Transverse colon (tissue), 4 donors: ENCODE data around the gene TMEM108. TPM values are rescaled to one million over a fixed set of nuclear protein-coding genes. Genes with fewer than 3 reads are reported as not detected.

ENCODE experiments used
- DNase-seq: peaks from one replicate; pipeline ENCODE4 v3.0.0-alpha.2; 2019
- H3K27ac ChIP-seq, 4 donors: fragments of 200-600 bp; sonication (generic); 2 replicates each; pipeline ENCODE4 v1.5.1; 2016 to 2018; ENCODE audit warnings: inconsistent platforms in 4 of 4
- H3K27me3 ChIP-seq: fragments of 200-600 bp; sonication (generic); 2 replicates; pipeline ENCODE4 v1.5.1; 2017; ENCODE audit warnings: inconsistent platforms
- H3K36me3 ChIP-seq, 4 donors: fragments of 200-600 bp; sonication (generic); 2 replicates each; pipeline ENCODE4 v1.5.1; 2017 to 2019; ENCODE audit warnings: inconsistent platforms in 4 of 4
- H3K4me1 ChIP-seq, 4 donors: fragments of 200-600 bp; sonication (generic); 2 replicates each; pipeline ENCODE4 v1.5.1; 2017 to 2020; ENCODE audit warnings: inconsistent platforms in 4 of 4
- H3K4me3 ChIP-seq, 4 donors: fragments of 200-600 bp; sonication (generic); 1 replicate in 1 of 4; 2 replicates in 3 of 4; pipeline versions ENCODE4 v1.5.1 to v1.6.1; 2017 to 2019; ENCODE audit warnings: inconsistent platforms in 4 of 4
- H3K9me3 ChIP-seq, 2 donors: fragments of 200-600 bp; sonication (generic); 2 replicates each; pipeline ENCODE4 v1.5.1; 2017 to 2019; ENCODE audit warnings: inconsistent platforms in 2 of 2
- CTCF ChIP-seq, 5 experiments: fragments of 200-600 bp in 3 of 5; fragments of 450-650 bp in 2 of 5; sonication (generic) in 3 of 5; IDR thresholded peaks; 1 replicate in 2 of 5; 2 replicates in 3 of 5; pipeline ENCODE4 v1.5.1; 2016 to 2017; ENCODE audit warnings: antibody characterized with exemption in 5 of 5, inconsistent platforms in 3 of 5, mild to moderate bottlenecking in 2 of 5, moderate library complexity in 1 of 5
- EP300 ChIP-seq: sonication (generic); formaldehyde crosslinking; IDR thresholded peaks from one replicate; pipeline ENCODE4 v1.6.1; 2017; ENCODE audit warnings: antibody characterized with exemption, low read depth
- POLR2A ChIP-seq: fragments of 450-650 bp; IDR thresholded peaks from one replicate; pipeline ENCODE4 v1.6.1; 2016; ENCODE audit warnings: antibody characterized with exemption, mild to moderate bottlenecking, moderate library complexity
- POLR2AphosphoS5 ChIP-seq, 3 donors: sonication (generic); formaldehyde crosslinking; IDR thresholded peaks; one replicate each; pipeline ENCODE4 v1.6.1; 2016; ENCODE audit warnings: antibody characterized with exemption in 3 of 3
- WGBS, 2 donors: methylation state at CpG; one replicate each; pipeline ENCODE4 v1.1.5; 2018; ENCODE audit warnings: low coverage in 1 of 2; 5-methylcytosine and 5-hydroxymethylcytosine counted together
- in situ Hi-C, 4 donors: fragments of 200-750 bp; cut with MboI; loops; one replicate each; pipeline versions ENCODE4 v1.15.0 to v1.15.1; 2017; ENCODE audit warnings: low sequenced_read_pairs in 3 of 4, low pct_ligation_motif_present in 1 of 4, low pct_unique_long_range_greater_than_20kb in 1 of 4
- intact Hi-C: fragments of 100-400 bp; cut with DNase I; formaldehyde crosslinking; loops from one replicate; pipeline ENCODE4 v1.15.1; 2023; ENCODE audit warnings: low total_unique reads
- total RNA-seq, 4 donors: library from RNA; depleted of rRNA; stranded (reverse); fragments of >200 nt; gene quantifications; one replicate each; pipeline ENCODE4 v1.1.0, GENCODE V29; 2016

TMEM108 gene
- total RNA-seq, 4 donors from 2014 or later: 0.14 to 1.4 (median 0.80) TPM; not detected in 1

GRCh38 chr3:133386876-133387275 lies 348.7 kb downstream of the TMEM108 start:
- H3K36me3 ChIP-seq: no peaks in the 10 kb centered on the region
- in situ Hi-C loops: loop anchor here in 3 of 4 donors (10.0 to 25.0 kb wide), 3 partner anchors 350 to 652 kb away; partner anchors contain the start of gene TMEM108 (in 3 of the 3)
- H3K27me3 ChIP-seq: no peaks in the 10 kb centered on the region
- DNase-seq: no peak
- no peaks in the 10 kb centered on the region for H3K4me1 ChIP-seq
- H3K4me3 ChIP-seq: no peak overlapping the region
- no peaks in the 10 kb centered on the region for H3K9me3 ChIP-seq
- TF ChIP-seq EP300 (no peak), CTCF (IDR thresholded peaks at IDR 0.05) (no peak), POLR2AphosphoS5 (IDR thresholded peaks at IDR 0.05) (no peak), POLR2A (no peak)
- H3K27ac ChIP-seq: no peak overlapping the region
- intact Hi-C loops: no loop called here

GRCh38 chr3:133387341-133387740 lies 349.1 kb downstream of the TMEM108 start:
- H3K9me3 ChIP-seq: no peaks in the 10 kb centered on the region
- H3K27me3 ChIP-seq: no peaks in the 10 kb centered on the region
- intact Hi-C loops (no loop called here), in situ Hi-C loops (loop anchor here in 3 of 4 donors (10.0 to 25.0 kb wide), 3 partner anchors 350 to 653 kb away; partner anchors contain the start of gene TMEM108 (in 3 of the 3))
- no peak overlapping the region for H3K4me3 ChIP-seq
- H3K27ac ChIP-seq: no peak overlapping the region
- DNase-seq: no peak
- TF ChIP-seq POLR2AphosphoS5 (IDR thresholded peaks at IDR 0.05) (no peak), POLR2A (no peak), EP300 (no peak), CTCF (IDR thresholded peaks at IDR 0.05) (no peak)
- H3K36me3 ChIP-seq: no peaks in the 10 kb centered on the region
- no peaks in the 10 kb centered on the region for H3K4me1 ChIP-seq
- WGBS, 2 donors: 80% methylated on average over 4 of the region's 4 CpGs; no CpG with 5 or more reads in 1 of the 2 donors

- Histone ChIP-seq H3K36me3 (no peaks in the 10 kb centered on the region), H3K27ac (no peak overlapping the region), H3K4me1 (no peaks in the 10 kb centered on the region), H3K27me3 (no peaks in the 10 kb centered on the region), H3K4me3 (no peak overlapping the region), H3K9me3 (no peaks in the 10 kb centered on the region)
- TF ChIP-seq POLR2A: no peak
- no peak for TF ChIP-seq CTCF (IDR thresholded peaks at IDR 0.05)
- no peak for TF ChIP-seq POLR2AphosphoS5 (IDR thresholded peaks at IDR 0.05)
- TF ChIP-seq EP300: no peak
- no peak for DNase-seq
- intact Hi-C loops: no loop called here
- in situ Hi-C loops: loop anchor here in 3 of 4 donors (10.0 to 25.0 kb wide), 3 partner anchors 352 to 654 kb away; partner anchors contain the start of gene TMEM108 (in 3 of the 3)
- 75% methylated on average over 4 of the region's 4 CpGs; no CpG with 5 or more reads in 1 of the 2 donors for WGBS, 2 donors
Observed at GRCh38 chr3:133388696-133389395, 350.7 kb downstream of the TMEM108 start.

GRCh38 chr3:133390715-133391114 lies 352.5 kb downstream of the TMEM108 start:
- 89 to 90% methylated on average over 3 to 4 of the region's 4 CpGs for WGBS, 2 donors
- in situ Hi-C loops: loop anchor here in 3 of 4 donors (25.0 kb wide), 2 partner anchors 353 to 653 kb away; partner anchors contain the start of gene TMEM108 (in 3 of the 3)
- Histone ChIP-seq H3K4me1 (no peaks in the 10 kb centered on the region), H3K27ac (no peak overlapping the region), H3K36me3 (no peaks in the 10 kb centered on the region), H3K4me3 (no peak overlapping the region), H3K27me3 (no peaks in the 10 kb centered on the region), H3K9me3 (no peaks in the 10 kb centered on the region)
- DNase-seq: no peak
- TF ChIP-seq EP300 (no peak), POLR2AphosphoS5 (IDR thresholded peaks at IDR 0.05) (no peak)
- intact Hi-C loops: no loop called here
